Occipital lobe (tissue), 2 donors: Measurements from ENCODE around the gene COPZ2. TPM values are rescaled to one million over a fixed set of nuclear protein-coding genes. Genes with fewer than 3 reads are reported as not detected.
"Not testable (repeated sequence)": the region's sequence is repeated elsewhere in the genome, so short reads cannot be mapped to it uniquely, and the experiment has no call there.

Experiments used
- DNase-seq: peaks from one replicate; lab custom pipeline; 2025; lab: John Stamatoyannopoulos, UW
- total RNA-seq: library from RNA; depleted of rRNA; stranded (reverse); fragments of >200 nt; gene quantifications from one replicate; pipeline ENCODE4 v1.2.3, GENCODE V29; 2014

The COPZ2 gene
- total RNA-seq, 1 donor from 2014 or later: 1.7 TPM

DNA sequence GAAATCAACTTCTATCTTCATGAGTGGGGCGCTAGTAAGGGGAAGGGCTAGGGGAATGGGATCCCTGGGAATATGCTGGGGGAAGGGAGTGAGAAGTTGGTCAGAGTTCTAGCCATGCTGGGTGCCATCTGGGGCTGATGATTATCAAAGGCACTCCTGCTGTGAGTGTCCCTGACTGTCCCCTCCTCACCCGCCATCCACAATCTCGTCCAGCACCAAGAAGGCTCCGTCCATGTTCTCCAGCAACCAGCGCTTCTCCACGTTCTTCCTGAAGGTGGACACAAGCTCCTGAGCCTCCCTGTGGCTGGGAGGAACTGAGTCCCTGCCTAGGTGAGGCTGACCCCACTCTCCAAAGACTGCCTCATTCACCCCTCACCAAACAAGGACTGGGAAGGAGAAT lies 5.6 kb downstream of the COPZ2 start:
- DNase-seq: no peak

DNA sequence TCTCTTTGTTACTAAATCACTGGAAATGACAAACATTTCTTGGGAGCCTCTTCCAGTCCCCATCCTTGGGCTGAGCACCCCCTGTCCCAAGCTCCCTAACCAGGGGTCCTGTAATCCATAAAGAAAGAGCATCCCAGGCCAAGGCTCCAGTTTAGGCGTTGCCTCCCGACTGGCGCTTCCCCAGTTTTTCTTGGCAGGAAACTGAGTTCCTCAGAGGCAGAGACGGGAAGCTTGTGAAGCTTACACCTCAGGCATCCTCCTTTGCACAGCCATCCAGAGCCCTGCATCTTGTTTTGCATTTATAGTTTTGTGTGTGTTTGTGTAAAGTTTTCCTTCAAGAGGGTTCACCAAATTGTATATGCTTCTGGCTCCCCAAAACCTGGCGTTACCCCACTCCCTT lies 7.1 kb downstream of the COPZ2 start:
- no peak for DNase-seq

DNA sequence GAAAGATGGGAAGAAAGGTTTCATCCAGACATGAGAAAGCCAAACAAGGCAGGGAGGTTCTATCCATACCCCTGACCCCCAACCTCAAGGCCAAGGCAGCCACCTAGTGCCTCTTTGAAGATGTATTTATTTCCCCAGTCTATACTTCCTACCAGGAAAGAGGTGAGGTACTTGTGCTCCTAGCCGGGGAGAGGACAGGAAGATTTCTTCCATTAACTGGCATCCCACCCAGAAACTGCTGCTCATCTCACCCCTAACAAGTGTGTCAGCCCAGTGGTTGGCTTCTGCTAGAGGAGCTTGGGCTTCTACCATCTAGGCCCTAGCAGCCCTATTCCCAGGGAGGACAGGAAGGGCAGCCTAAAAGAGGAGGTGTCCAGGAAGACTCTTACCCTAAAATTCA lies 8.9 kb downstream of the COPZ2 start:
- no peak for DNase-seq

DNA sequence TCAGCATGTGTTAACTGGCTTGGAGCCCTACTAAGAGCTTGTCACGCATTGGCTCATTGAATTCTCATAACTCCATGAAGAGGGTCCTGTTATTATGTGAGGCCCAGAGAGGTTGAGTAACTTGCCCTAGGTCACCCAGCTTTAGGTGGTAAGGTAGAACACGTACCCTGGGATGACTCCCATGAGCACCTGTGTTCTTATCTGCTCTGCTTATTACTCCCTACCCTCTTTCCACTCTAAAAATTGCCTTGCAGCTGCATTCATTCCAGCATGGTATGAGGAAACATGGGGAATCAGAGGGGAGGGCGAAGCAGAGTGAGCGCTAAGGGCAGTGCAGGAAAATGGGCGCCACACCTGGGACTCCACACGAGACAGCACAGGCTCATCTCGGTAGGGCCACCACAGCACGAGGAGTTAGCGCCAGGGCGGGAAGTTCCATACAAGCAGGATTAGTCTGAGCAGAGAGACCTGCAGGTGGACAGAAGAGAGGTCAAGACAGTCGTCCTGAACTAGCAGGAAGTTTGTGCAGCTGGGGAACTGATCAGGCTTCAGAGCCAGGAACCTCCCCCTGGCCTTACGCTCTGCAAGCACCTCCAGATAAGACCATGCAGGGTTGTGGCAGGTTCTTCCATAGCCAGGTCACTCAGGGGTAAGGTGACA lies 10.1 kb downstream of the COPZ2 start:
- DNase-seq: no peak

DNA sequence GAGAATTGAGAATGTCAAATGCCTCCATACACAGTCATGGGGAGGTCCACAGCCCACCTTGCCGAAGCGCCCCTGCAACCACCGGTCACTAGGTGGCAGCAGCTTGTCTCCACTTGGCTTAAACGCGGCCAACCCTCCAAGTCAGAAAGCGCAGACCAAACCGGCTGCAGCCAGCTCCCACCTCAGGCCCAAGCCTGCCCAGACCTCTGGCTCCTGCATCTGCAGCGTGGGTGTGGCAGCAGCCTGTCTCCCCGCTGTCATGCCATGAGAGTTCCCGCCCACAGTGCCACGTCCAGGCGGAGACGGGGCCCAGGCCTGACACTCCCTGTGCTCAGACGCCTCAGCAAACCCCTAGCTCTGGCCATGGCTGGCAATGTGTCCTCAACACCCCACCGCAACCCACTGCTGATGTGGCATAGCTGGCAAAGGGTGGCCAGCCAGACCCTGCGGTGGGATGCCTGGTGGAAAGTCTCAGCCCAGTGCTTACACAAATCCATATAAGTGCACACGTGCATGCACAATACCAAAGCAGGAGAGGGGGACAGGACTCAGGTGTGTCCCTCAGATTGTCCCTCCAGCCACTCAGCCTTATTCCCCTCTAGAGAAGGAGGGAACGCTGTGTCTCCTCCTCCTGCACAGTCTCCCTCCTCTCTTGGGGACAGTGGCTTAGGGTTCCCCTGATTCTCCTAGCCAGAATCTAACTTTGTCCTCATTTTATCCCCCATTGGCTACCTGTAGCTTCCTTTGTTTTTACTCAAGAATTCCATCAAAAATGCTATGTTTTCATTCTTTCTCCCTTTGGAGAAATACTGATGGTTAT lies 10.9 kb downstream of the COPZ2 start:
- DNase-seq: no peak

DNA sequence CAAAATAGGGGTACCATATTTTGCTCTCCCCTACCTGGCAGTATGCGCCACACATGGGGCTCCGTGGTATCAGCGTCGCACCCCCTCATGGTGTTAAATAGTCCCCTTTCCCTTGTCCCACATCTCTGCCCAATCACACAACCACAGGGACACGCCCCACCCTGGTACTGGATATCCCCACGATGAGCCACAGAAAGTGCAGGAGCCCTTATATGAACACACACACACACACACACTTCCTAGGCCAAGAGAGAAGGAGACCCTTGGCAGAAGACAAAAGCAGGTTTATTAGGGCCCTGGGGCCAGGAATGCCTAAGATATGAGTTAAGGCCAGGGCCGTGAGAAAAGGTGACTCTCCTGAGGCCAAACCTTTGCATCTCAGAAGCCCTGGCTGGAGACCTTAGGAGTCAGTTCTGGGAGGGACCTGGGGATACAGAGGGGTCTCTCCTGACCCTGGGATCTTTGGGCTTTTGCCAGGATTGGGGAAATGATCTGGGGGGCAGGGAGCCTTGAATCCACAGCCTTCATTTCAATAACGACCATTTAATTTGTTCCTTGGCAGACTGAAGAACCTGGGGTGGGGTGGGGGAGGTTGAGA lies 11.6 kb downstream of the COPZ2 start:
- DNase-seq: no peak

DNA sequence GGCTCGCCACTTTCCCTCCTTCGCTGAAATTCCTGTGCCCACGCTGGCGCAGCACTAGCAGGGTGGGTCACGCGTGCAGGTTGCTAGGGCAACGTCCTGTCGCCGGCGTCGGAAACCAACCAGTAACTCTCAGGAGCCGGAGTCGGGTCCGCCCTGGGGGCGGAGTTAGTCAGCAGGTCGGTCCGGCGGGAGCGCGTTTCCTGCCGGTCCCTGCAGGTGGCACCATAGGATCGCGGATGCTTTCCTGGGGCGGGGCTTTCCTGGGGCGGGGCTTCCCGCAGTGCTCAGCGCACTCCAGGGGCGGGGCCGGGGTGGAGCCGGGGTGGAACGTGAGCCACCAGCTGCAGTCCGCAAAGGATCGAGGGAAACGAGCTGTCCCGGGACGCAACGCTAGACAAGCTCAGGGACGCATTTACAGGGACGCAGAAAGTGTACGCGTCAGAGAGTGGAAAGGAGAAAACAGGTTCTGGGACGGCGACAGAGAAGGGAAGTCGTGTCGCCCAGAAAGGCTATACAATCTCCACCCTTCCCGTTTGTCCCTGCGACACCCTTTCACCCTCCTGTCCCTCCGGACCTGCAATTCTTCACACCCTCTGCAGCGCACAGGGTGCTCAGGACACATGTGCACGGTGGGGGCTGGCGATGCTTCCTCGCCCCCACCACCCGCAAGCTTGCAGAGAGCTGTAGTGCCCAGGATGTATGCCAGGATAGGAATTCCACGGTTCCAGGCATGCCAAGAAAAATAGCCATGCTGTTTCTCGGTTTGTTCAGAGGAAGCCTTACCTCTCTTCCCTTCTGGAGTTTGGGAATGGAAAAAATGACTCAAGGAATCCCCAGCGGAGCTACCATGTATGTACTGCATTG lies 12.3 kb downstream of the COPZ2 start:
- DNase-seq: peak; percentile 98

DNA sequence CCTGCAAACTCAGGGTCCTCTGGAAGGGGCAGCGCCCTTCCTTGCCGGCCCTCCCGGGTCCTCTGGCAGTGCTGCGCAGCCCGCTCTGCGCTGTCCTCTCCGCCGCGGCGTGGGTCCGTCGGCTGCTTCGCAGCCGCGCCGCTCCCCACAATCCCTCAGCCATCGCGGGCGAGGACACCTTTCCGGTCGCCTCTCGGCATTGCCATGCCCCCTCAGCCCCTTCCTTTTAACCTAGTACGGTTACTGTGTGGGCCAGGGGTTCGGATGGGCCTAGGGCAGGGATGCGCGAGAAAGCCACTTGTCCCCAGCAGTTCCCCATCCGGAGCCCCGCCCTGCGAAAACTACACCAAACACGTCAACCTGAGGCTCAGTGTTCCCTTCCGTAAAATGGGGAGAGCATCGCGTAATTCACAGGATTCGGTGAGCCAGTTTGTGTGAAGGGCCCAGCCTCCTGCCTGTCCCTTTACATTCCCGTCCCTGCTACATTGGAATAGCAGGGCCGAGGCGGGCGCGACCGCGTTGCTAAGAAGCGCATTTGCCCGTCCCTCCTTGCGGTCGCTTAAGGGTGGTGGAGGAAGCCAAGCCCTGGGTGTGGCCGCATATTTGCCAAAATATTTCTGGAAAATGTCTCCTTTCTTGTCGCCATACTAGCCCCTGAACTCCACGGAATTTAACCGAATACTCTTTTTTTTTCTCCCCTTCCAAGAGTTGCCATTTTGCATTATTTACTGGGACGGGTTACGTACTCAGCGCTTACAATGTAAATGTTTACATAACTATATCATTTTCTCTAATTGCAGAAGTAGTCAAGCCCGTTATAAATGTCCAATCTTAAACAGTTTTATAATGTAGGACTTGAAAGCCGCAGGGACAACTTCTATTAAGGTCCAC lies 13.2 kb downstream of the COPZ2 start:
- DNase-seq: no peak

DNA sequence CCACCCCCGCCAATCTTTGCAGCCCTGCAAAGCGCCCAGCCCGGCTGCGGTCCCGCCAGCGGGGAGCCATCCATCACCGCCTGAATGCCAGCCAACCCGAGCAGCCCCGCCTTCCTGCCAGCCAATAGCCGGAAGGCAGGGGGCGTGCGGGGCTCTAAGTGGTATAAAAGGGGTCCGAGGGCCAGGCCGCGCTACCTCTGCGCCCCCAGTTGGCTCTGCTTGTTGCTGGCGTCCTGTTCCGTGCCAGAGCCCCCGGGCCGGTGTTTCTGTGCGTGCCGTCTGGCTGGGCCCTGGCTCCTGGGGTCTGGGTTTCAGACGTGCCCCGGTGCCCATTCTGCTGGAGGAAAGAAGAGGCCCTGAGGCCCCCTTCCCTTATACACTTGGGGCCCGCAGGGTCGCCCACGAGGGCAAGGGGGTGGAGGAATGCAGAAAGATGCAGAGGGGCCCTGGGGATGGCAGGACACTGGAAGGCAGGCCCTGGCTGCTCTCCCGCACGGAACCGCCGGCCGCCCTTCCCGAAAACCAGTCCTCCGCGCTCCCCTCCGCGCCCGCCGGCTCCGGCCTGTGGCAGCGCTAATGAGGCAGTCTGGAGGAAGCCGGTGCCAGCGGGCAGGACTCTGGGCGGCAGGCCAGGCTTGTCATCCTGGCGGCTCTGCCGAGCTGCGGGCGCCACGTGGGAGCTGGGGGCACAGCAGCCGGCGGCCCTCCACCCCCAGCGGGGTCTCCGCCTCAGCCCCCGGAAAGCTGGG lies 14.0 kb downstream of the COPZ2 start:
- peak; percentile 82 for DNase-seq

DNA sequence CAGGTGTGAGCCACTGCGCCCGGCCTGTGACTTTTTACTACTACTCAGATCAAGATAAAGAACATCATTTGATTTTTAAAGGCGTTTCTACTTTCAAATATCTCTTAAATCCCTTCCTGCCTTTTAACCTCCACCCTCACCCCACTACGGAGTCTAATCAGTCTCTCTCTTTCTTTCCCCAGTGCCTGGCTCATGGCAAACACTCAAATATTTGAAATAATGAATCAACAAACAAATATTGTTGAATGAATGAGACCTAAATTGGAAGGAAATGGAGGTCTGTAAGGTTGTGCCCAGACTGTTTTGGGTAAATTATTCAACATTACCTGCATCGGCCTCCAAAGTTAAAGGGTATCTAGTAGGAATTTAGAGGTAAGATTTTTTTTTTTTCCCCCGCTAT lies 14.7 kb downstream of the COPZ2 start:
- no peak for DNase-seq

DNA sequence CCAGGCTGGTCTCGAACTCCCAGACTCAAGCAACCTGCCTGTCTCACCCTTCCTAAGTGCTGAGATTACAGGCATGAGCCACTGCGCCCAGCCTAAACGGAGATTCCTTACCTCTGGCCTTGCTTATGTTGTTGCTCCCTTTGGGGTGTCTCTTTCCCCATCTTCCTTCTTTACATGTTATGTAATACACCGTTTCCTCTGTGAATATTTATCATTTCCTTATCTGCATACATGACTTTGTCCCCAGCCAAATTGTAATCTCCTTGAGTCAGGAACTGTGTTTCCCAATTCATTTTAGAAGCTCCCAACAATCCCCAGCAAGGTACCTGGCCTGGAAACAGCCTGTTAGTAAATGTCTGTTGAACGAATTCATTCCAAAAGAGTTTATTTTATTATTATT lies 15.7 kb downstream of the COPZ2 start:
- DNase-seq: no peak

DNA sequence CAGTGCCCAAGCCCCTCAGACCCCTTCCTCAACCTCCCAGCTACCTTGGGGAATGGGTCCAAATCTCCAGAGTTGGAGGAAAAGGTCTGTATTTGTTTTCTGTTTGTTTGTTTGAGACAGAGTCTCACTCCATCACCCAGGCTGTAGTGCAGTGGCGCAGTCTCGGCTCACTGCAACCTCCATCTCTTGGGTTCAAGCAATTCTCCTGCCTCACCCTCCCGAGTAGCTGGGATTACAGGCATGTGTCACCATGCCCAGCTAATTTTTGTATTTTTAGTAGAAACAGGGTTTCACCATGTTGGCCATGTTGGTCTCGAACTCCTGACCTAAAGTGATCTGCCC lies 19.8 kb downstream of the COPZ2 start:
- not testable (repeated sequence) for DNase-seq

DNA sequence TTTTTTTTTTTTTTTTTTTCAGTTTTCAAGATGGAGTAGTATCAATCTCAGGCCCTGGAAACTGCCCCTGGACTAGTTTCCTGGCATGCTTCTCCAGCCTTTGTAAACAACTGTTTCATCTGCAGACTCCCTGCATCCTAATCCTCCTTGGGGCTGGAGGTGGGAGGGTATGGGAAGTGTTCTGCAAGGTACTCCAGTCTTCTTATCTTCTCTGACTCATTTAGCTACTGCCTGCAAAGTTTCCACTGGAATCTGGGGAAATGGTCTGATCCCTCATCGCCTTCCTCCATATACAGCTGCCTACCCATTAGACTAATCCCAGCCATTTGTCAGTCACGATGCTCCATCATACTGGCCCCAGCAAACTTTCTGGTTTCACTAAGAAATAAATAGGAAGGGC lies 21.5 kb downstream of the COPZ2 start:
- no peak for DNase-seq

DNA sequence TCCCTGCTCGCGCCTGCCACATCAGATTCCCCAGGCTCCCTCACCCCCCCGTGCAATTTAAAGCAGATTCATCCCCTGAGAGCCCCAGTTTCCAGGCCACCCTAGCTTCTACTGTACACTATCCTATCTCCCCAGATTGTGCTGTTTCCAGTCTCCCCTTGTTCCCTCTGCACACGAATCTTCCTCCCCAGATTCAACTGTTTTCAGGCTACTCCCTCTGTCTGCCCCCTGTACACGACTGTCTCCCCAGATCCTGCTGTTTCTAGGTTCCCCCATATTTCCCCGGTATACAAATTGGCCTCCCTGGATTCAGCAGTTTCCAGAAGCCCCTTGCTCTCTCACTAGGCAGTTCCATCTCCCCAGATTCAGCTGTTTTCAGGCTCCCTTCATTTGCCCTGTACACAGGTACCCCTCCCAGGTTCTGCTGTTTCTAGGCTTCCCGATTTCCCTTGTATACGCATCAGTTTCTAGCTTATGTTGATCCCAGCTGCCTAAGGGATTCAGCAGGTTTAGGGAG lies 22.9 kb downstream of the COPZ2 start:
- DNase-seq: no peak

DNA sequence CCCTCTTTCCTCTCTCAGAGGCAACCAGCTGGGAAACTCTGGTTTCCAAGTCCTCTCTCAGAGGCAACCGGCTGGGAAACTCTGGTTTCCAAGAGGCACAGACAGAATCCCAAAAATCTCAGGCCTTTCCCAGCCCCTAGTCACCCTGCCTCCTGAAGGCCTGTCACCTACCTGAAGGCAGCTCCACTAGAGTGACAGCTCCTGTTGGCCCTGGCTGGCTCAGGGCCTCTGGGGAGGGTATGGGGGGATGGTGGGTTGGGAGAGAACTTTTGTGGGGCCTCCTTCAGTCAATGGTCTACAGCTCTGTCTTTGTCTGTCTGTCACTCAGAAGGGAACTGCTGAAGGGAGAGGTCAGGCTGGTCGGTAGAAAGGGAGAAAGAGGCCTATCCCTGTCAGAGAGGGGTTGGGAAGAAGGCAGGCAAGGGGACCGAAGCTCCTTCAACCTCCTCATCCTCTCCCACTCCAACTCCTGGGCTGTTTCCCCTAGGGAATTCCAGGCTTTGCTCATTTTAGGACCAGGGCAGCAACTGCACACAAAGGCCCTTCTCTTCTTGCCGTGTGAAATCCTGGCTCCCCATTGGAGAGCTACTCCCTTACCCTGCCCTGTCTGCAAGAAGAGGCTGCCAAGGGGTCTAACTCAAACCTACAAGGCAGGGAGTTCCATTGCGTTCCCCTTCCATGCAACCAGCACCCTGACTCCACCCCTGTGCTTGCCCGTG lies 23.6 kb downstream of the COPZ2 start:
- no peak for DNase-seq

DNA sequence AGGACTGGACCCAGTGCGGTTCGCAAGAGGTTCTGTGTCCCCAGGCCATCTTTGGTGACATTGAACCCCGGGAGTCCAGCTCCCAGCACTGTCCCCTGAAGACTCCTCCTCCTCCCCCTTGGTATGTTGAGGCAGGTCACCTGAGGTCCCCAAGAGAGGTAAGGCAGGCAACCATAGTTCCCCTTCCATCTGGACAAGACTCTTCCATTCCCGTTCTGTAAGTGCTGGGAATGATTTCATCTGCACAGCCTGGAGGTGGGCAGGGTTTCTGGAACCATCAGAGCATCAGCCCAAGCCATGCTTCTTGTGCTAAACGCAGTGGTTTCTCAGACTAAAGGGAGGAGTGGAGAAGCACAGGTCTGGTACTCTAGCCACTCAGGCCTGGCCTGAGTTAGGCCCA lies 24.9 kb downstream of the COPZ2 start:
- DNase-seq: no peak

DNA sequence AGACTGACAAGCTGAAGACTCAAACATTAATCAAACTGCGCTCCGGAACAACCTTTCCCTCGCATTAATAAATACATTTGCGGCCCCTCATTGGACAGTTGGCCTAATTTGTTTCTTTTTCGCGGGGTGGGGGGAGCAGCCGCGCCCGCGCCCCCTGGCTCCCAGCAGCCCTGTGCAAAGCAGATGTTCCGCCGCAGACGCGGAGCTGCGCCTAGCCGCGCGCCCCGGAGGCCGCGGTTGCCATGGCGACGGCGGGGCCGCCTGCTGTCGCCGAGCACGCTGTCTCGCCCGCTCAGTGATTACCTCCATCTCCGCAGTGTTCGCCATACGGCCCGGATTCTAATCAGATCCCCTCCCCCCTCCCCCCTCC lies 25.5 kb downstream of the COPZ2 start:
- DNase-seq: no peak

DNA sequence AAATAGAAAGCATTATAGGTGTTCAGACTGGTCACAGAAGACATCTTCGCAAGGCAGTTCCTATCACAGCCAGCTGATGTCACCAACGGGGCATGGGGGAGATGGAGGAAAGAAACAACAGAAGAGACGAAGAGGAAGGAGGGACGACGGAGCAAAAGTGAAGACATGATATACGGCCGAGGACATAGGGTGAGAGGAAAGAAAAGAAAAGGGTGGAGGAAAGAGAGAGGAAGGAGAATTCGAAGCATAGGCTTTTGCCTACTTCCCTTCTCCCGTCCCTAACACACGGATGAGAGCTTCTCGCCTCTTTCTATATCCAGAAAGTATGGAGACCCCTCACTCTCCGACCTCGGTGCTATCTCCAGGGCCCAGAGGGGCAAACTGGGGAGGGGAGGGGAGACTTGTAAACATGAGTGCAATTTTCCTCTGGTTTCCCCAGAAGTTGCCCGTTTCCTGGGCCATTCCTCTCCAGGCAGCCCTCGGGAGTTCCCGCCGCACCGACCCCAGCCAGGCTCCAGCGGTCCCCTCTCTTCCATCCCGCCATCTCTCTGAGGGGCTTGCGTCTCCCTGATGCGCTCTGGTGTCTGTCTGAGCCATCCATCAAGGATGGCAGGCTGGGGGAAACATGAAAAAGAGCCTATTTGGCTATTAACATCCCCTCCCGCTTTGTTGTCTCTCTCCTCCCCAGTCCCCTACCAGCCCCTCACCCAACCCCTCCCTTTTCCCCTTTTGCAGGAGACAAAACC lies 26.0 kb downstream of the COPZ2 start:
- DNase-seq: no peak

DNA sequence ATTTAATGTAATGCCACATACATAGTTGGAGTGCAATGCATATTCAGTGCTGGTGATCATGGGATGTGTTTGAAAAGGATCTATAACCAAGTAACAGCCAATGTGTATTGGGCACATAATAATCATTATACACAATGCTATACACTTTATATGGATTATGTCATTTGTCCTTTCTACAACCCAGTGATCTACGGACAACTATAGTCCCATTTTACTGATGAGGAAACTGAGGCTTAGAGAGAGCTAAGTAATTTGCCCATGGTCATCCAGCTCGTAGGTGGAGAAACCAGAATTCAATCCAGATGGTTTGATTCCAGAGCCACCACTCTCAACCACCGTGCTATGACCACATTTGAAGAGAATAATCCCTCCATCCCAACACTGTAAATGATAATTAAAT lies 27.4 kb downstream of the COPZ2 start:
- no peak for DNase-seq
